Measurements from ENCODE around the gene RAB34. TPM values are rescaled to one million over a fixed set of nuclear protein-coding genes. Genes with fewer than 3 reads are reported as not detected.

Gene RAB34
- total RNA-seq, 1 donor from 2014 or later, result 150 TPM

DNA sequence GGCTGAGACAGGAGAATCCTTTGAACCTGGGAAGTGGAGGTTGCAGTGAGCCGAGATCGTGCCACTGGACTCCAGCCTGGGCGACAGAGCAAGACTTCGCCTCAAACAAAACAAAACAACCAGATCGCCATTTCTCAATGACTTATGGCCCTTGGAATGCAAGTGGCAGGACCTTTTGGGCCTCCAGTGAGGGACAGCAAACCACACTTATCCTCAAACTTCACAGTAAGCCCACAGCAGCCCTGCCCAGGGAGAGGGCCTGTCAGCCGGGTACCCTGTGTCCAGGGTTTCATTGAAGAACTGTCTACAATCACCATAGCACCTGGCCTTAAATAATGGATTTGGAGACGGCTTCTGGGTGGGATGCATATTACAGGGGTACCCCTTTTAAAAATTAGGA is 37.8 kb upstream of the RAB34 start:
- Mint-ChIP-seq H3K4me1 (ENCODE audit: low read depth, unreplicated experiment) (peaks cover 13% of the 10 kb centered on the region), H3K9me3 (ENCODE audit: unreplicated experiment) (no peaks in the 10 kb centered on the region), H3K4me3 (ENCODE audit: unreplicated experiment) (no peak overlapping the region), H3K27me3 (ENCODE audit: low read depth, unreplicated experiment) (no peaks in the 10 kb centered on the region), H3K36me3 (ENCODE audit: low read depth, unreplicated experiment) (peaks cover 22% of the 10 kb centered on the region), H3K27ac (ENCODE audit: unreplicated experiment) (no peak overlapping the region)
- peaks cover 16% of the 10 kb centered on the region for H3K36me3 ChIP-seq (ENCODE audit: insufficient read depth, low read length)
- TF ChIP-seq, protein P1, sequence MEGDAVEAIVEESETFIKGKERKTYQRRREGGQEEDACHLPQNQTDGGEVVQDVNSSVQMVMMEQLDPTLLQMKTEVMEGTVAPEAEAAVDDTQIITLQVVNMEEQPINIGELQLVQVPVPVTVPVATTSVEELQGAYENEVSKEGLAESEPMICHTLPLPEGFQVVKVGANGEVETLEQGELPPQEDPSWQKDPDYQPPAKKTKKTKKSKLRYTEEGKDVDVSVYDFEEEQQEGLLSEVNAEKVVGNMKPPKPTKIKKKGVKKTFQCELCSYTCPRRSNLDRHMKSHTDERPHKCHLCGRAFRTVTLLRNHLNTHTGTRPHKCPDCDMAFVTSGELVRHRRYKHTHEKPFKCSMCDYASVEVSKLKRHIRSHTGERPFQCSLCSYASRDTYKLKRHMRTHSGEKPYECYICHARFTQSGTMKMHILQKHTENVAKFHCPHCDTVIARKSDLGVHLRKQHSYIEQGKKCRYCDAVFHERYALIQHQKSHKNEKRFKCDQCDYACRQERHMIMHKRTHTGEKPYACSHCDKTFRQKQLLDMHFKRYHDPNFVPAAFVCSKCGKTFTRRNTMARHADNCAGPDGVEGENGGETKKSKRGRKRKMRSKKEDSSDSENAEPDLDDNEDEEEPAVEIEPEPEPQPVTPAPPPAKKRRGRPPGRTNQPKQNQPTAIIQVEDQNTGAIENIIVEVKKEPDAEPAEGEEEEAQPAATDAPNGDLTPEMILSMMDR (IDR thresholded peaks at IDR 0.05; ENCODE audit: insufficient read depth, low read depth, low read length), result no peak
- no peak for TF ChIP-seq EZH2 (IDR thresholded peaks at IDR 0.05; ENCODE audit: insufficient read depth, low read length)
- DNase-seq (ENCODE audit: low read depth), result no peak
- H3K4me3 ChIP-seq (ENCODE audit: insufficient read depth, low read depth, low read length), result no peak overlapping the region
- H3K27me3 ChIP-seq (ENCODE audit: insufficient read depth, low read length), result no peaks in the 10 kb centered on the region
- peaks cover 65% of the 10 kb centered on the region for H4K20me1 ChIP-seq (ENCODE audit: insufficient read depth, low read length)
- no peak overlapping the region for H3K9ac ChIP-seq (ENCODE audit: low read length)
- no peak overlapping the region for H2AFZ ChIP-seq (ENCODE audit: low read depth, low read length)
- no peak overlapping the region for H3K27ac ChIP-seq (ENCODE audit: low read depth, low read length)
- H3K4me1 ChIP-seq (ENCODE audit: insufficient read depth, low read length), result peaks cover 1% of the 10 kb centered on the region
- peaks cover 11% of the 10 kb centered on the region for H3K79me2 ChIP-seq (ENCODE audit: insufficient read depth, low read length)
- no peak for FAIRE-seq
- no peaks in the 10 kb centered on the region for H3K9me3 ChIP-seq (ENCODE audit: insufficient read depth, low read depth, low read length)
- H3K4me2 ChIP-seq (ENCODE audit: low read length), result no peak overlapping the region

DNA sequence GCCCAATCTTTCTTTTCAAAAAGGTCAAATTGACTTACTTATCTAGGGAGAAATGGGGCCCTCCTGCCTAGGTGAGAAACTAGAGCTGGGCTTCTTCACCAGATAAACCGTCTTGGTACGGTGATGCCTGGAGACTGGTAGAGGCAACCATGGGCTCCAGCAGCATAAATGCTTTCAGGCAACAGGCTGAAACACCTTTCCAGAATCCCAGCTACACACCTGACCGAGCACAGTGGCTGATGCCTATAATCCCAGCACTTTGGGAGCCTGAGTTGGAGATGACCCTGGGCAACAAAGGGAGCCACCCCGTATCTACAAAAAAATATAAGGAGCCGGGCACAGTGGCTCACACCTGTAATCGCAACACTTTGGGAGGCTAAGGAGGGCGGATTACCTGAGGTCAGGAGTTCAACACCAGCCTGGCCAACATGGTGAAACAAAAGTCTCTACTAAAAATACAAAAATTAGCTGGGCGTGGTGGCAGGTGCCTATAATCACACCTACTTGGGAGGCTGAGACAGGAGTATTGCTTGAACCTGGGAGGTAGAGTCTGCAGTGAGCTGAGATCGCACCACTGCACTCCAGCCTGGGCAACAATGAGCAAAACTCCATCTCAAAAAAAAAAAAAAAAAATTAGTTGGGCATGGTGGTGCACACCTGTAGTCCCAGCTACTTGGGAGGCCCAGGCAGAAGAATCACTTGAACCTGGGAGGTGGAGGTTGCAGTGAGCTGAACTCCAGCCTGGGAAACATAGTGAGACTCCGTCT is 34.1 kb upstream of the RAB34 start:
- Mint-ChIP-seq H3K4me1 (ENCODE audit: low read depth, unreplicated experiment) (peaks cover 13% of the 10 kb centered on the region), H3K4me3 (ENCODE audit: unreplicated experiment) (no peak overlapping the region), H3K27me3 (ENCODE audit: low read depth, unreplicated experiment) (no peaks in the 10 kb centered on the region), H3K36me3 (ENCODE audit: low read depth, unreplicated experiment) (peaks cover 15% of the 10 kb centered on the region), H3K9me3 (ENCODE audit: unreplicated experiment) (no peaks in the 10 kb centered on the region), H3K27ac (ENCODE audit: unreplicated experiment) (no peak overlapping the region)
- H3K4me1 ChIP-seq (ENCODE audit: insufficient read depth, low read length), result peaks cover 9% of the 10 kb centered on the region
- DNase-seq (ENCODE audit: low read depth) (no peak), FAIRE-seq (no peak)
- no peak overlapping the region for H3K4me3 ChIP-seq (ENCODE audit: insufficient read depth, low read depth, low read length)
- peaks cover 41% of the 10 kb centered on the region for H3K79me2 ChIP-seq (ENCODE audit: insufficient read depth, low read length)
- H3K9ac ChIP-seq (ENCODE audit: low read length), result no peak overlapping the region
- no peak overlapping the region for H2AFZ ChIP-seq (ENCODE audit: low read depth, low read length)
- no peaks in the 10 kb centered on the region for H3K27me3 ChIP-seq (ENCODE audit: insufficient read depth, low read length)
- no peak overlapping the region for H3K27ac ChIP-seq (ENCODE audit: low read depth, low read length)
- peaks cover 77% of the 10 kb centered on the region for H4K20me1 ChIP-seq (ENCODE audit: insufficient read depth, low read length)
- H3K36me3 ChIP-seq (ENCODE audit: insufficient read depth, low read length), result peaks cover 23% of the 10 kb centered on the region
- TF ChIP-seq, protein P1 (IDR thresholded peaks at IDR 0.05; ENCODE audit: insufficient read depth, low read depth, low read length), result no peak
- no peak for TF ChIP-seq EZH2 (IDR thresholded peaks at IDR 0.05; ENCODE audit: insufficient read depth, low read length)
- no peaks in the 10 kb centered on the region for H3K9me3 ChIP-seq (ENCODE audit: insufficient read depth, low read depth, low read length)
- H3K4me2 ChIP-seq (ENCODE audit: low read length), result no peak overlapping the region
